Measurements from ENCODE around the gene PKIB.

PKIB gene

DNA sequence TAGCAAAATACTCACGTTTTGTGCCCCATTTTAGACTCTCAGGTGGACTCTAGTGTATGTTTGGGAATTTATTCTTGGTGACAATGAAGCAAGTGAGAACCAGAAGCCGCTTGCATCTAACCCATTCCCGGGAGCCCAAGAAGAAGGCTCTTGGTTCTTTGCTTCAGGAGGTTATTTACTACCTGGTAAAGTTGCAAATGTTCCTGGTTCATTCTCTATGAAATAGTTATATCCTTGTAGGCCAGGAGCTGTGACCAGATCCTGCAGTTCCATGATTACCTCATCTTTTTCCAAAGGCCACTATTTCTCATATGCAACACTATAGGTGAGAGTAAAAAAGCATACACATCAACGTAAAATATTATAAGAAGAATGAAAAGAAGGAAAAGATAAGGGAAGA is 108.4 kb downstream of the PKIB start:
- 93 to 100% methylated on average over 2 to 3 of the region's 4 CpGs for WGBS, 2 experiments (ENCODE audit: insufficient coverage in 2 of 2)
- Histone ChIP-seq H3K9me3 (ENCODE audit: control insufficient read depth, low read length) (no peaks in the 10 kb centered on the region), H3K36me3 (ENCODE audit: control insufficient read depth, insufficient read depth, low read length) (no peaks in the 10 kb centered on the region)

GRCh38 chr6:122719176-122719575 is 109.0 kb downstream of the PKIB start:
- no peaks in the 10 kb centered on the region for H3K9me3 ChIP-seq (ENCODE audit: control insufficient read depth, low read length)
- H3K27ac ChIP-seq (ENCODE audit: low read depth, low read length, severe bottlenecking) = no peak overlapping the region
- H3K4me3 ChIP-seq (ENCODE audit: extremely low read depth, insufficient read depth, low read length, poor library complexity, severe bottlenecking) = no peak overlapping the region
- no peaks in the 10 kb centered on the region for H3K36me3 ChIP-seq (ENCODE audit: control insufficient read depth, insufficient read depth, low read length)
- H3K4me1 ChIP-seq (ENCODE audit: control insufficient read depth, insufficient read depth, low read length, poor library complexity, severe bottlenecking) = peaks cover 20% of the 10 kb centered on the region

More for the DNA sequence above, 108.4 kb downstream of the PKIB start:
- Histone ChIP-seq H3K4me3 (ENCODE audit: extremely low read depth, insufficient read depth, low read length, poor library complexity, severe bottlenecking) (no peak overlapping the region), H3K27ac (ENCODE audit: low read depth, low read length, severe bottlenecking) (no peak overlapping the region), H3K4me1 (ENCODE audit: control insufficient read depth, insufficient read depth, low read length, poor library complexity, severe bottlenecking) (peaks cover 20% of the 10 kb centered on the region)

GRCh38 chr6:122722746-122723145 is 112.5 kb downstream of the PKIB start:
- 93 to 96% methylated on average over 3 to 4 of the region's 4 CpGs for WGBS, 2 experiments (ENCODE audit: insufficient coverage in 2 of 2)
- no peaks in the 10 kb centered on the region for H3K9me3 ChIP-seq (ENCODE audit: control insufficient read depth, low read length)
- no peak overlapping the region for H3K27ac ChIP-seq (ENCODE audit: low read depth, low read length, severe bottlenecking)
- H3K4me3 ChIP-seq (ENCODE audit: extremely low read depth, insufficient read depth, low read length, poor library complexity, severe bottlenecking) = no peak overlapping the region
- peaks cover 9% of the 10 kb centered on the region for H3K4me1 ChIP-seq (ENCODE audit: control insufficient read depth, insufficient read depth, low read length, poor library complexity, severe bottlenecking)
- no peaks in the 10 kb centered on the region for H3K36me3 ChIP-seq (ENCODE audit: control insufficient read depth, insufficient read depth, low read length)

GRCh38 chr6:122726649-122727048 is 116.4 kb downstream of the PKIB start:
- Histone ChIP-seq H3K27ac (ENCODE audit: low read depth, low read length, severe bottlenecking) (no peak overlapping the region), H3K4me3 (ENCODE audit: extremely low read depth, insufficient read depth, low read length, poor library complexity, severe bottlenecking) (no peak overlapping the region), H3K9me3 (ENCODE audit: control insufficient read depth, low read length) (no peaks in the 10 kb centered on the region), H3K4me1 (ENCODE audit: control insufficient read depth, insufficient read depth, low read length, poor library complexity, severe bottlenecking) (peaks cover 8% of the 10 kb centered on the region), H3K36me3 (ENCODE audit: control insufficient read depth, insufficient read depth, low read length) (no peaks in the 10 kb centered on the region)
- 25% methylated on average over 1 of the region's 2 CpGs; no CpG with 5 or more reads in 1 of the 2 experiments for WGBS, 2 experiments (ENCODE audit: insufficient coverage in 2 of 2)

- H3K36me3 ChIP-seq (ENCODE audit: control insufficient read depth, insufficient read depth, low read length) = no peaks in the 10 kb centered on the region
- no CpG with 5 or more reads among the region's 1 CpG for WGBS, 2 experiments (ENCODE audit: insufficient coverage in 2 of 2)
- no peak overlapping the region for H3K27ac ChIP-seq (ENCODE audit: low read depth, low read length, severe bottlenecking)
- peaks cover 8% of the 10 kb centered on the region for H3K4me1 ChIP-seq (ENCODE audit: control insufficient read depth, insufficient read depth, low read length, poor library complexity, severe bottlenecking)
- H3K9me3 ChIP-seq (ENCODE audit: control insufficient read depth, low read length) = no peaks in the 10 kb centered on the region
- H3K4me3 ChIP-seq (ENCODE audit: extremely low read depth, insufficient read depth, low read length, poor library complexity, severe bottlenecking) = no peak overlapping the region
These were observed 117.0 kb downstream of the PKIB start for GRCh38 chr6:122727244-122727643.

DNA sequence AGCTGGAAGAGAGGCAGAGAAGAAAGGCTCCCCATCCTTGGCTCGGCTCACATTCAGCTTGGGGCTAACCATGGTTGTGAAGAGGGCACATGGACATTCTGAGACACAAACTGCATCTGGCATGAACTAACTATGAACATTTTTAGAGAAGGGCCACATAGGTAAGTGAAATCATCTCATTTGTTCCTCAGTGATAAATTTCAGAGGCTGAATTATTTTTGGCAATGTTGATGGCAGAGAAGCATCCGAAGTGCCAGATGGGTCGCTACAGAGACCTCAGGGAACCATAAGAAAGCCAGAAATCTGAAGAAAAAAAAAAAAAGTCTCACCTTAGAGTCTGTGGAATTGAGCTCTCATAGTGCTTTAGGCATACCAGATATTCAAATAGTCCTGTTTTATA is 120.1 kb downstream of the PKIB start:
- no peaks in the 10 kb centered on the region for H3K4me1 ChIP-seq (ENCODE audit: control insufficient read depth, insufficient read depth, low read length, poor library complexity, severe bottlenecking)
- H3K9me3 ChIP-seq (ENCODE audit: control insufficient read depth, low read length) = no peaks in the 10 kb centered on the region
- no peak overlapping the region for H3K4me3 ChIP-seq (ENCODE audit: extremely low read depth, insufficient read depth, low read length, poor library complexity, severe bottlenecking)
- no peak overlapping the region for H3K27ac ChIP-seq (ENCODE audit: low read depth, low read length, severe bottlenecking)
- H3K36me3 ChIP-seq (ENCODE audit: control insufficient read depth, insufficient read depth, low read length) = no peaks in the 10 kb centered on the region
- 100% methylated on average over 3 of the region's 3 CpGs for WGBS, 2 experiments (ENCODE audit: insufficient coverage in 2 of 2)

DNA sequence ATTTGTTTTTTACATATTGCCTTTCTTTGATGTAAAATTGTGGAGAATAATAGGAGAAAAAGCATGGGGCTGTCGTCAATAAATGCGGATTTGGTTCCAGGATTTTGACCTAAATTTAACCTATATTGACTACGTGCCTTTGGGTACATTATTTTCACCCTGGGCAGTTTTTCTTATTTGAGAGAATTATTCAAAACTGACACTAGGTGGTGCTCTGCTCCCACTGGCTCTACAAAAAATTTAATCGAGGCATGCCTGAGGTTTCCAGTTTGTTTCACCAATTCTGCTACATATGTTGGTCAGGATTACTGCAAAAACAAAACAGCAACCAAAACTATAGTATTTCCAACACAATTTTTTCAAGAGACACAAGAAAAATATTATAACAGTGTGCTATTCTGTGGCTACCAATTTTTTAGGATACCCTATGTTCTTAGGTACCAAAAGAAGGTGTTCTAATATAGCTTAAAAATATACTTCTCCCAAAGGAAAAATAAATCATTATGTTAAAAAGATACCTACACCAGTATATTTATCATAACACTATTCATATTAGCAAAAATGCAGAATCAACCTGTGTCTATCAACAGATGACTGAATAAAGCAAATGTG is 120.7 kb downstream of the PKIB start:
- H3K4me1 ChIP-seq (ENCODE audit: control insufficient read depth, insufficient read depth, low read length, poor library complexity, severe bottlenecking) = no peaks in the 10 kb centered on the region
- H3K27ac ChIP-seq (ENCODE audit: low read depth, low read length, severe bottlenecking) = no peak overlapping the region
- no peaks in the 10 kb centered on the region for H3K9me3 ChIP-seq (ENCODE audit: control insufficient read depth, low read length)
- 0 to 18% methylated on average over 2 to 4 of the region's 4 CpGs for WGBS, 2 experiments (ENCODE audit: insufficient coverage in 2 of 2)
- H3K4me3 ChIP-seq (ENCODE audit: extremely low read depth, insufficient read depth, low read length, poor library complexity, severe bottlenecking) = no peak overlapping the region
- no peaks in the 10 kb centered on the region for H3K36me3 ChIP-seq (ENCODE audit: control insufficient read depth, insufficient read depth, low read length)

- WGBS, 2 experiments (ENCODE audit: insufficient coverage in 2 of 2) = 83 to 100% methylated on average over 1 of the region's 4 CpGs
These were observed 123.1 kb downstream of the PKIB start for GRCh38 chr6:122733259-122733658.

GRCh38 chr6:122734529-122735395 is 124.6 kb downstream of the PKIB start:
- Histone ChIP-seq H3K27ac (ENCODE audit: low read depth, low read length, severe bottlenecking) (peak overlapping the region; percentile 54), H3K4me1 (ENCODE audit: control insufficient read depth, insufficient read depth, low read length, poor library complexity, severe bottlenecking) (no peaks in the 10 kb centered on the region), H3K36me3 (ENCODE audit: control insufficient read depth, insufficient read depth, low read length) (no peaks in the 10 kb centered on the region), H3K9me3 (ENCODE audit: control insufficient read depth, low read length) (no peaks in the 10 kb centered on the region), H3K4me3 (ENCODE audit: extremely low read depth, insufficient read depth, low read length, poor library complexity, severe bottlenecking) (no peak overlapping the region)
- WGBS, 2 experiments (ENCODE audit: insufficient coverage in 2 of 2) = 65 to 80% methylated on average over 4 of the region's 10 CpGs

More at GRCh38 chr6:122733259-122733658, 123.1 kb downstream of the PKIB start:
- Histone ChIP-seq H3K27ac (ENCODE audit: low read depth, low read length, severe bottlenecking) (no peak overlapping the region), H3K4me1 (ENCODE audit: control insufficient read depth, insufficient read depth, low read length, poor library complexity, severe bottlenecking) (no peaks in the 10 kb centered on the region), H3K4me3 (ENCODE audit: extremely low read depth, insufficient read depth, low read length, poor library complexity, severe bottlenecking) (no peak overlapping the region), H3K36me3 (ENCODE audit: control insufficient read depth, insufficient read depth, low read length) (no peaks in the 10 kb centered on the region), H3K9me3 (ENCODE audit: control insufficient read depth, low read length) (no peaks in the 10 kb centered on the region)

- H3K27ac ChIP-seq (ENCODE audit: low read depth, low read length, severe bottlenecking) = peak overlapping the region; percentile 8
- no peaks in the 10 kb centered on the region for H3K36me3 ChIP-seq (ENCODE audit: control insufficient read depth, insufficient read depth, low read length)
- H3K9me3 ChIP-seq (ENCODE audit: control insufficient read depth, low read length) = no peaks in the 10 kb centered on the region
- WGBS, 2 experiments (ENCODE audit: insufficient coverage in 2 of 2) = 80 to 90% methylated on average over 3 of the region's 4 CpGs
- H3K4me1 ChIP-seq (ENCODE audit: control insufficient read depth, insufficient read depth, low read length, poor library complexity, severe bottlenecking) = no peaks in the 10 kb centered on the region
- no peak overlapping the region for H3K4me3 ChIP-seq (ENCODE audit: extremely low read depth, insufficient read depth, low read length, poor library complexity, severe bottlenecking)
These were observed 125.4 kb downstream of the PKIB start for GRCh38 chr6:122735582-122735981.

- Histone ChIP-seq H3K4me1 (ENCODE audit: control insufficient read depth, insufficient read depth, low read length, poor library complexity, severe bottlenecking) (no peaks in the 10 kb centered on the region), H3K27ac (ENCODE audit: low read depth, low read length, severe bottlenecking) (no peak overlapping the region), H3K4me3 (ENCODE audit: extremely low read depth, insufficient read depth, low read length, poor library complexity, severe bottlenecking) (no peak overlapping the region), H3K36me3 (ENCODE audit: control insufficient read depth, insufficient read depth, low read length) (no peaks in the 10 kb centered on the region), H3K9me3 (ENCODE audit: control insufficient read depth, low read length) (no peaks in the 10 kb centered on the region)
- WGBS, 2 experiments (ENCODE audit: insufficient coverage in 2 of 2) = no CpG with 5 or more reads among the region's 4 CpGs
These were observed 126.0 kb downstream of the PKIB start for GRCh38 chr6:122736163-122736562.

Data from mesodermal cell (in vitro differentiated cells).